ENCODE measurements around the gene UMAD1.

DNA sequence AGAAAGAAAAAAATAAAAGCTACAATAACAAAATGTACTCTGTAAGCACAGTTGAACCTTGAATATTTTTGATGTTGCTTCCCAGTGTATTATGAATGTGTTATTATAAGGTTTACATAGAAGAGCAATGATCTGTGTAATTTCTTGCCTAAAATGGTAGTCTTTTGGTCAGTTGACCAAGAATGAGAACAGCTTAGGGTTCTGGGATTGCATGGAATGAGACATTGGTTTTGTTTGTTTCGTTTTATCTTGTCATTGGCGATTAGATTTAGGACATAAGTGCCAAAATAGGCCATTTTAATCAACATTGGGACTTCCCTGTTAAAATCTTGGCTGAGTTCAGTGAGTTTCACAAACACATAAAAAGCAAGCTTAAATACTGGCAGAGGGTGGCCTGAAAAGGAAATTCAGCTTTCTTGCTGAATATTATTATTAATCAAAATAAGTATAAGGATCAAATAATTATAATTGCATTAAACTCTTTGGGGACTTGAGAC, 278.9 kb downstream of the UMAD1 start:
- TF ChIP-seq, protein P1, sequence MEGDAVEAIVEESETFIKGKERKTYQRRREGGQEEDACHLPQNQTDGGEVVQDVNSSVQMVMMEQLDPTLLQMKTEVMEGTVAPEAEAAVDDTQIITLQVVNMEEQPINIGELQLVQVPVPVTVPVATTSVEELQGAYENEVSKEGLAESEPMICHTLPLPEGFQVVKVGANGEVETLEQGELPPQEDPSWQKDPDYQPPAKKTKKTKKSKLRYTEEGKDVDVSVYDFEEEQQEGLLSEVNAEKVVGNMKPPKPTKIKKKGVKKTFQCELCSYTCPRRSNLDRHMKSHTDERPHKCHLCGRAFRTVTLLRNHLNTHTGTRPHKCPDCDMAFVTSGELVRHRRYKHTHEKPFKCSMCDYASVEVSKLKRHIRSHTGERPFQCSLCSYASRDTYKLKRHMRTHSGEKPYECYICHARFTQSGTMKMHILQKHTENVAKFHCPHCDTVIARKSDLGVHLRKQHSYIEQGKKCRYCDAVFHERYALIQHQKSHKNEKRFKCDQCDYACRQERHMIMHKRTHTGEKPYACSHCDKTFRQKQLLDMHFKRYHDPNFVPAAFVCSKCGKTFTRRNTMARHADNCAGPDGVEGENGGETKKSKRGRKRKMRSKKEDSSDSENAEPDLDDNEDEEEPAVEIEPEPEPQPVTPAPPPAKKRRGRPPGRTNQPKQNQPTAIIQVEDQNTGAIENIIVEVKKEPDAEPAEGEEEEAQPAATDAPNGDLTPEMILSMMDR (IDR thresholded peaks at IDR 0.05), result no peak
- no peak for TF ChIP-seq POLR2A (IDR thresholded peaks at IDR 0.05)

All from thyroid gland (tissue), 4 donors.